Measurements from ENCODE around the gene GADD45A. TPM values are rescaled to one million over a fixed set of nuclear protein-coding genes. Genes with fewer than 3 reads are reported as not detected.

The GADD45A gene
- polyA plus RNA-seq, 1 donor (not counting 4 experiments of a cell fraction or from before 2014, with no cell fraction given), result 151 TPM

- dilution Hi-C loops (cut with MboI; ENCODE audit: extremely low pct_ligation_motif_present, low sequenced_read_pairs), result loop anchor here (25.0 kb wide), 1 partner anchor 143 kb away; no protein-coding TSS in a partner anchor
- H3K4me1 ChIP-seq (ENCODE audit: control insufficient read depth, extremely low read depth, insufficient read depth, low read length), result peaks cover 40% of the 10 kb centered on the region
- H3K27ac ChIP-seq (ENCODE audit: control insufficient read depth, insufficient read depth, low read length), result peak overlapping the region; percentile 72
Observed at GRCh38 chr1:67680486-67680885, 4.5 kb upstream of the GADD45A start.

GRCh38 chr1:67682659-67683197, 2.3 kb upstream of the GADD45A start:
- Histone ChIP-seq H3K4me1 (ENCODE audit: control insufficient read depth, extremely low read depth, insufficient read depth, low read length) (peaks cover 40% of the 10 kb centered on the region), H3K4me3 (ENCODE audit: control insufficient read depth in 2 of 3, extremely low read depth in 1 of 3, insufficient read depth in 2 of 3, low read depth in 1 of 3, low read length in 3 of 3) (peak overlapping the region in 2 of 3 experiments; percentile 81 to 90)
- dilution Hi-C loops (cut with MboI; ENCODE audit: extremely low pct_ligation_motif_present, low sequenced_read_pairs), result loop anchor here (25.0 kb wide), 1 partner anchor 145 kb away; no protein-coding TSS in a partner anchor

More at GRCh38 chr1:67680486-67680885, 4.5 kb upstream of the GADD45A start:
- Histone ChIP-seq H3K27me3 (ENCODE audit: control insufficient read depth, extremely low read depth, insufficient read depth, low read length) (no peaks in the 10 kb centered on the region), H2AFZ (ENCODE audit: control insufficient read depth, low read length) (no peak overlapping the region), H3K9ac (ENCODE audit: control insufficient read depth, extremely low read depth, insufficient read depth, low read length) (no peak overlapping the region), H3K4me3 (ENCODE audit: control insufficient read depth in 2 of 3, extremely low read depth in 1 of 3, insufficient read depth in 2 of 3, low read depth in 1 of 3, low read length in 3 of 3) (no peak overlapping the region), H4K20me1 (ENCODE audit: control insufficient read depth, extremely low read depth, insufficient read depth, low read length) (no peaks in the 10 kb centered on the region), H3K79me2 (ENCODE audit: control insufficient read depth, insufficient read depth, low read length) (peaks cover 5% of the 10 kb centered on the region), H3K9me1 (ENCODE audit: control insufficient read depth, extremely low read depth, insufficient read depth, low read length) (no peaks in the 10 kb centered on the region), H3K9me3 (ENCODE audit: control insufficient read depth, low read depth, low read length) (no peaks in the 10 kb centered on the region), H3K4me2 (ENCODE audit: control insufficient read depth, extremely low read depth, insufficient read depth, low read depth, low read length) (no peak overlapping the region), H3K36me3 (ENCODE audit: control insufficient read depth in 2 of 2, extremely low read depth in 1 of 2, insufficient read depth in 2 of 2, low read length in 2 of 2) (peaks cover 0 to under 1% of the 10 kb centered on the region in 2 experiments)
- FAIRE-seq (no peak), DNase-seq (ENCODE audit: low read depth, low spot score) (no peak)
- TF ChIP-seq EZH2 (IDR thresholded peaks at IDR 0.05; ENCODE audit: low read length), result no peak

More at GRCh38 chr1:67682659-67683197, 2.3 kb upstream of the GADD45A start:
- H3K36me3 ChIP-seq (ENCODE audit: control insufficient read depth in 2 of 2, extremely low read depth in 1 of 2, insufficient read depth in 2 of 2, low read length in 2 of 2), result peaks cover 4 to 21% of the 10 kb centered on the region in 2 experiments
- no peak overlapping the region for H2AFZ ChIP-seq (ENCODE audit: control insufficient read depth, low read length)
- no peaks in the 10 kb centered on the region for H3K9me1 ChIP-seq (ENCODE audit: control insufficient read depth, extremely low read depth, insufficient read depth, low read length)
- peak overlapping the region; percentile 99 for H3K4me2 ChIP-seq (ENCODE audit: control insufficient read depth, extremely low read depth, insufficient read depth, low read depth, low read length)
- no peaks in the 10 kb centered on the region for H3K9me3 ChIP-seq (ENCODE audit: control insufficient read depth, low read depth, low read length)
- peaks cover 24% of the 10 kb centered on the region for H3K79me2 ChIP-seq (ENCODE audit: control insufficient read depth, insufficient read depth, low read length)
- H4K20me1 ChIP-seq (ENCODE audit: control insufficient read depth, extremely low read depth, insufficient read depth, low read length), result peaks cover 5% of the 10 kb centered on the region
- no peaks in the 10 kb centered on the region for H3K27me3 ChIP-seq (ENCODE audit: control insufficient read depth, extremely low read depth, insufficient read depth, low read length)
- peak overlapping the region; percentile 72 for H3K9ac ChIP-seq (ENCODE audit: control insufficient read depth, extremely low read depth, insufficient read depth, low read length)
- peak overlapping the region; percentile 99 for H3K27ac ChIP-seq (ENCODE audit: control insufficient read depth, insufficient read depth, low read length)
- peak; percentile 80 for FAIRE-seq
- TF ChIP-seq EZH2 (IDR thresholded peaks at IDR 0.05; ENCODE audit: low read length) (no peak), CTCF (optimal IDR thresholded peaks at IDR 0.05 in 1 of 3, IDR thresholded peaks at IDR 0.05 in 1 of 3, conservative IDR thresholded peaks at IDR 0.05 in 1 of 3; ENCODE audit: extremely low read depth in 1 of 3, insufficient read depth in 2 of 3, low read length in 3 of 3) (no peak)
- DNase-seq (ENCODE audit: low read depth, low spot score), result no peak

Measured in keratinocyte (primary cell).